Measurements from ENCODE around the gene FASTKD2. TPM values are rescaled to one million over a fixed set of nuclear protein-coding genes. Genes with fewer than 3 reads are reported as not detected.

Gene FASTKD2
- total and polyA plus RNA-seq, 8 donors: 7.4 to 53.8 (median 11.9) TPM

GRCh38 chr2:206837775-206838174, 72.4 kb downstream of the FASTKD2 start:
- TF ChIP-seq EP300 (IDR thresholded peaks at IDR 0.05): no peak
- TF ChIP-seq POLR2AphosphoS5 (IDR thresholded peaks at IDR 0.05): no peak
- TF ChIP-seq, protein P1, sequence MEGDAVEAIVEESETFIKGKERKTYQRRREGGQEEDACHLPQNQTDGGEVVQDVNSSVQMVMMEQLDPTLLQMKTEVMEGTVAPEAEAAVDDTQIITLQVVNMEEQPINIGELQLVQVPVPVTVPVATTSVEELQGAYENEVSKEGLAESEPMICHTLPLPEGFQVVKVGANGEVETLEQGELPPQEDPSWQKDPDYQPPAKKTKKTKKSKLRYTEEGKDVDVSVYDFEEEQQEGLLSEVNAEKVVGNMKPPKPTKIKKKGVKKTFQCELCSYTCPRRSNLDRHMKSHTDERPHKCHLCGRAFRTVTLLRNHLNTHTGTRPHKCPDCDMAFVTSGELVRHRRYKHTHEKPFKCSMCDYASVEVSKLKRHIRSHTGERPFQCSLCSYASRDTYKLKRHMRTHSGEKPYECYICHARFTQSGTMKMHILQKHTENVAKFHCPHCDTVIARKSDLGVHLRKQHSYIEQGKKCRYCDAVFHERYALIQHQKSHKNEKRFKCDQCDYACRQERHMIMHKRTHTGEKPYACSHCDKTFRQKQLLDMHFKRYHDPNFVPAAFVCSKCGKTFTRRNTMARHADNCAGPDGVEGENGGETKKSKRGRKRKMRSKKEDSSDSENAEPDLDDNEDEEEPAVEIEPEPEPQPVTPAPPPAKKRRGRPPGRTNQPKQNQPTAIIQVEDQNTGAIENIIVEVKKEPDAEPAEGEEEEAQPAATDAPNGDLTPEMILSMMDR (IDR thresholded peaks at IDR 0.05): no peak
- no peak for TF ChIP-seq POLR2A (IDR thresholded peaks at IDR 0.05)
- intact Hi-C loops (cut with DNase I; ENCODE audit: low total_unique reads): no loop called here
- WGBS, 5 donors: 71 to 97% (median 85%) methylated on average over 1 of the region's 1 CpG
- Histone ChIP-seq H3K36me3 (no peaks in the 10 kb centered on the region), H3K9me3 (peaks cover 0 to 13% (median 9%) of the 10 kb centered on the region in 4 donors), H3K4me3 (no peak overlapping the region), H3K27me3 (no peaks in the 10 kb centered on the region), H3K4me1 (peaks cover 0 to 6% (median 0%) of the 10 kb centered on the region in 4 donors), H3K27ac (no peak overlapping the region)
- no peak for DNase-seq

- no peak overlapping the region for H3K27ac ChIP-seq
- TF ChIP-seq POLR2AphosphoS5 (IDR thresholded peaks at IDR 0.05): no peak
- no peak for TF ChIP-seq EP300 (IDR thresholded peaks at IDR 0.05)
- TF ChIP-seq POLR2A (IDR thresholded peaks at IDR 0.05): no peak
- TF ChIP-seq, protein P1 (IDR thresholded peaks at IDR 0.05): no peak
- H3K4me1 ChIP-seq: peaks cover 0 to 6% (median 0%) of the 10 kb centered on the region in 4 donors
- intact Hi-C loops (cut with DNase I; ENCODE audit: low total_unique reads): no loop called here
- H3K27me3 ChIP-seq: no peaks in the 10 kb centered on the region
- no peak for DNase-seq
- H3K9me3 ChIP-seq: peaks cover 0 to 6% (median 5%) of the 10 kb centered on the region in 4 donors
- no peak overlapping the region for H3K4me3 ChIP-seq
- WGBS, 5 donors: 89 to 96% (median 93%) methylated on average over 3 of the region's 3 CpGs
- no peaks in the 10 kb centered on the region for H3K36me3 ChIP-seq
Observed at GRCh38 chr2:206838690-206839089, 73.3 kb downstream of the FASTKD2 start.

DNA sequence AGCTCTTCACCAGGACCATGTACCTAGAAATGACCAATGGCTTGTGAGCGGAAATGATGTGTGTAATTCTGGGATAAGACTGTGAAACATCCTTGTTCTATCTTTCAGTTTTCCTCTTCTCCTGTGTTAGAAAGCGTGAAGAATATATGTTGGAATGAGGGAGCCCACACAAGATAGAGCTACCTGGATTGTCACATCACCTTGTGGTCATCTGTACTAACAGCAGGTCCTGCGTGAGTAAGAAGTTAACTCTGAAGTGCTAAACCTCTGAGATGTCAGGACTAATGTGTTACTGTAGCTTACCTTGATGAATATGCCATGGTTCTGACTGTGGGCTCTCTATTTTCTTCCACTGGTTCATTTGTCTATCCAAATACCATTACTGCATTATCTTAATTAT, 75.6 kb downstream of the FASTKD2 start:
- Histone ChIP-seq H3K27me3 (no peaks in the 10 kb centered on the region), H3K4me3 (no peak overlapping the region), H3K36me3 (no peaks in the 10 kb centered on the region), H3K9me3 (no peaks in the 10 kb centered on the region), H3K27ac (no peak overlapping the region), H3K4me1 (peaks cover 0 to 6% (median 0%) of the 10 kb centered on the region in 4 donors)
- TF ChIP-seq POLR2AphosphoS5 (IDR thresholded peaks at IDR 0.05) (no peak), POLR2A (IDR thresholded peaks at IDR 0.05) (no peak), EP300 (IDR thresholded peaks at IDR 0.05) (no peak)
- TF ChIP-seq, protein P1 (IDR thresholded peaks at IDR 0.05): no peak
- intact Hi-C loops (cut with DNase I; ENCODE audit: low total_unique reads): no loop called here
- WGBS, 5 donors: 76 to 97% (median 94%) methylated on average over 3 of the region's 3 CpGs
- DNase-seq: no peak

Small RNA genes lying within 50 kb of the gene (small RNA-seq; reads per million reads assigned to genes)
- gene MIR3130-2: 0 reads per million in 4 donors

Other genes starting within 250 kb of the FASTKD2 start
- gene FAM237A, start 123.1 kb upstream of the FASTKD2 start, total RNA-seq: not detected
- gene FAM237A, start 123.1 kb upstream of the FASTKD2 start, polyA plus RNA-seq: not detected
- gene DYTN, start 47.2 kb upstream of the FASTKD2 start, total RNA-seq: not detected
- not detected for gene DYTN, start 47.2 kb upstream of the FASTKD2 start, polyA plus RNA-seq
- under 1 TPM in 3 of 5 donors, not detected in 2; 0.58 to 0.92 (median 0.87) TPM for gene MDH1B, start 278 bp upstream of the FASTKD2 start, total RNA-seq
- under 1 TPM; 0.31 to 0.76 (median 0.63) TPM for gene MDH1B, start 278 bp upstream of the FASTKD2 start, polyA plus RNA-seq
- under 1 TPM in 1 of 5 donors, not detected in 4; 0.37 TPM for gene CPO, start 173.9 kb downstream of the FASTKD2 start, total RNA-seq
- gene CPO, start 173.9 kb downstream of the FASTKD2 start, polyA plus RNA-seq: under 1 TPM in 1 of 3 donors, not detected in 2; 0.33 TPM

All from stomach (tissue), 9 donors.